Peyer's patch (tissue), 4 donors: Measurements from ENCODE around the gene HCAR2. TPM values are rescaled to one million over a fixed set of nuclear protein-coding genes. Genes with fewer than 3 reads are reported as not detected.

ENCODE experiments used
- DNase-seq, 3 donors: peaks; one replicate each; pipeline ENCODE4 v3.0.0-alpha.2; 2017 to 2019
- H3K27ac ChIP-seq, 4 donors: fragments of 200-600 bp; sonication (generic); one replicate each; pipeline ENCODE4 v1.5.1; 2016 to 2019
- H3K27me3 ChIP-seq, 2 donors: fragments of 200-600 bp; sonication (generic); one replicate each; pipeline ENCODE4 v1.5.1; 2019
- H3K36me3 ChIP-seq, 3 donors: fragments of 200-600 bp; sonication (generic); one replicate each; pipeline ENCODE4 v1.5.1; 2016 to 2019
- H3K4me1 ChIP-seq, 4 donors: fragments of 200-600 bp; sonication (generic); one replicate each; pipeline ENCODE4 v1.5.1; 2016 to 2019
- H3K4me3 ChIP-seq, 4 donors: fragments of 200-600 bp; sonication (generic); 1 replicate in 3 of 4; 2 replicates in 1 of 4; pipeline ENCODE4 v1.5.1; 2016 to 2019; ENCODE audit warnings: mild to moderate bottlenecking in 1 of 4
- H3K9me3 ChIP-seq, 4 donors: fragments of 200-600 bp; sonication (generic); one replicate each; pipeline ENCODE4 v1.5.1; 2016 to 2019; ENCODE audit warnings: mild to moderate bottlenecking in 1 of 4
- CTCF ChIP-seq, 6 experiments: fragments of 450-650 bp in 4 of 6; fragments of 200-600 bp in 2 of 6; sonication (generic) in 1 of 6; IDR thresholded peaks; one replicate each; pipeline ENCODE4 v1.5.1; 2017 to 2019; ENCODE audit warnings: antibody characterized with exemption in 6 of 6, mild to moderate bottlenecking in 3 of 6, moderate library complexity in 1 of 6
- POLR2A ChIP-seq, 2 donors: fragments of 450-650 bp; IDR thresholded peaks; one replicate each; pipeline ENCODE4 v1.5.1; 2017; ENCODE audit warnings: antibody characterized with exemption in 2 of 2, mild to moderate bottlenecking in 2 of 2, moderate library complexity in 2 of 2
- total RNA-seq, 4 donors: library from RNA; depleted of rRNA; stranded (reverse); fragments of >200 nt; gene quantifications; one replicate each; pipeline ENCODE4 v1.1.0, GENCODE V29; 2016

The HCAR2 gene
- total RNA-seq, 4 donors from 2014 or later: not detected

- H3K36me3 ChIP-seq: no peaks in the 10 kb centered on the region
- peak in 1 of 3 donors; percentile 34 for DNase-seq
- H3K4me1 ChIP-seq: peaks cover 0 to 5% (median 0%) of the 10 kb centered on the region in 4 donors
- H3K4me3 ChIP-seq: peak within 1 kb of the TSS in 1 of 4 donors; percentile 2
- no peak for TF ChIP-seq CTCF (IDR thresholded peaks at IDR 0.05)
- TF ChIP-seq POLR2A (IDR thresholded peaks at IDR 0.05): no peak
- H3K27ac ChIP-seq: no peak within 1 kb of the TSS
- H3K9me3 ChIP-seq: no peaks in the 10 kb centered on the region
- no peaks in the 10 kb centered on the region for H3K27me3 ChIP-seq
Observed at GRCh38 chr12:122730215-122731014, 27.3 kb upstream of the HCAR2 start, which contains the start of gene HCAR1. HCAR1 (minus strand) TSS chr12:122730844; CDS start chr12:122730339, 505 bp downstream.

GRCh38 chr12:122729583-122730214, 26.5 kb upstream of the HCAR2 start:
- Histone ChIP-seq H3K36me3 (no peaks in the 10 kb centered on the region), H3K27me3 (no peaks in the 10 kb centered on the region)
- no peak for TF ChIP-seq POLR2A (IDR thresholded peaks at IDR 0.05)
- no peak for TF ChIP-seq CTCF (IDR thresholded peaks at IDR 0.05)

GRCh38 chr12:122726080-122726558, 23.0 kb upstream of the HCAR2 start:
- Histone ChIP-seq H3K4me3 (no peak overlapping the region), H3K27me3 (no peaks in the 10 kb centered on the region), H3K36me3 (no peaks in the 10 kb centered on the region), H3K9me3 (no peaks in the 10 kb centered on the region), H3K4me1 (peaks cover 0 to 4% (median 0%) of the 10 kb centered on the region in 4 donors), H3K27ac (no peak overlapping the region)
- TF ChIP-seq CTCF (IDR thresholded peaks at IDR 0.05) (no peak), POLR2A (IDR thresholded peaks at IDR 0.05) (no peak)
- peak in 1 of 3 donors; percentile 34 for DNase-seq

More at GRCh38 chr12:122729583-122730214, 26.5 kb upstream of the HCAR2 start:
- H3K27ac ChIP-seq: no peak overlapping the region
- H3K4me3 ChIP-seq: no peak overlapping the region
- DNase-seq: peak in 1 of 3 donors; percentile 35
- H3K4me1 ChIP-seq: peaks cover 0 to 5% (median 0%) of the 10 kb centered on the region in 4 donors
- H3K9me3 ChIP-seq: no peaks in the 10 kb centered on the region

GRCh38 chr12:122725452-122726079, 22.4 kb upstream of the HCAR2 start:
- TF ChIP-seq POLR2A (IDR thresholded peaks at IDR 0.05) (no peak), CTCF (IDR thresholded peaks at IDR 0.05) (no peak)
- Histone ChIP-seq H3K9me3 (no peaks in the 10 kb centered on the region), H3K36me3 (no peaks in the 10 kb centered on the region), H3K27ac (no peak overlapping the region), H3K27me3 (no peaks in the 10 kb centered on the region), H3K4me3 (no peak overlapping the region), H3K4me1 (peaks cover 0 to 10% (median 0%) of the 10 kb centered on the region in 4 donors)
- peak in 1 of 3 donors; percentile 5 for DNase-seq

GRCh38 chr12:122724641-122725243, 21.6 kb upstream of the HCAR2 start:
- Histone ChIP-seq H3K36me3 (no peaks in the 10 kb centered on the region), H3K4me3 (no peak overlapping the region), H3K27me3 (no peaks in the 10 kb centered on the region), H3K9me3 (no peaks in the 10 kb centered on the region), H3K27ac (no peak overlapping the region), H3K4me1 (peaks cover 0 to 10% (median 0%) of the 10 kb centered on the region in 4 donors)
- DNase-seq: peak in 1 of 3 donors; percentile 18
- TF ChIP-seq POLR2A (IDR thresholded peaks at IDR 0.05): no peak
- TF ChIP-seq CTCF (IDR thresholded peaks at IDR 0.05): no peak
